Tibial nerve (tissue), 4 donors: ENCODE data around the gene GP1BA. TPM values are rescaled to one million over a fixed set of nuclear protein-coding genes. Genes with fewer than 3 reads are reported as not detected.

Experiments
- DNase-seq, 2 donors: peaks; one replicate each; pipeline ENCODE4 v3.0.0-alpha.2; 2019; ENCODE audit warnings: low spot score in 2 of 2
- H3K27ac ChIP-seq, 4 donors: fragments of 200-600 bp; sonication (generic) in 3 of 4; one replicate each; pipeline ENCODE4 v1.5.1; 2017 to 2019; ENCODE audit warnings: mild to moderate bottlenecking in 1 of 4
- H3K27me3 ChIP-seq, 2 donors: fragments of 200-600 bp; sonication (generic) in 1 of 2; one replicate each; pipeline versions ENCODE4 v1.5.1 to v1.6.0; 2017 to 2019
- H3K36me3 ChIP-seq, 3 donors: fragments of 200-600 bp; sonication (generic); one replicate each; pipeline ENCODE4 v1.5.1; 2018 to 2019
- H3K4me1 ChIP-seq, 4 donors: fragments of 200-600 bp; sonication (generic) in 3 of 4; one replicate each; pipeline ENCODE4 v1.5.1; 2017 to 2019
- H3K4me3 ChIP-seq, 4 donors: fragments of 200-600 bp; sonication (generic) in 3 of 4; one replicate each; pipeline ENCODE4 v1.5.1; 2017 to 2019; ENCODE audit warnings: mild to moderate bottlenecking in 1 of 4, moderate library complexity in 1 of 4
- H3K9me3 ChIP-seq, 4 donors: fragments of 200-600 bp; sonication (generic) in 3 of 4; one replicate each; pipeline ENCODE4 v1.5.1; 2017 to 2019
- EP300 ChIP-seq, 2 donors: sonication (generic); formaldehyde crosslinking; IDR thresholded peaks; one replicate each; pipeline ENCODE4 v1.6.1; 2017; ENCODE audit warnings: antibody characterized with exemption in 2 of 2, mild to moderate bottlenecking in 1 of 2
- POLR2A ChIP-seq, 2 donors: fragments of 450-650 bp; IDR thresholded peaks; one replicate each; pipeline ENCODE4 v1.6.1; 2017; ENCODE audit warnings: antibody characterized with exemption in 2 of 2, mild to moderate bottlenecking in 2 of 2, moderate library complexity in 2 of 2
- WGBS, 2 donors: methylation state at CpG; one replicate each; pipeline ENCODE4 v1.1.5; 2018; 5-methylcytosine and 5-hydroxymethylcytosine counted together
- total RNA-seq, 4 donors: library from RNA; depleted of rRNA; stranded (reverse); fragments of >200 nt; gene quantifications; one replicate each; pipeline ENCODE4 v1.1.0, GENCODE V29; 2016
- TF ChIP-seq, protein P1 (sequence below), 5 experiments: fragments of 200-600 bp in 3 of 5; fragments of 450-650 bp in 2 of 5; sonication (generic) in 3 of 5; IDR thresholded peaks; one replicate each; pipeline ENCODE4 v1.5.1; 2016 to 2019; ENCODE audit warnings: antibody characterized with exemption in 5 of 5, mild to moderate bottlenecking in 3 of 5, moderate library complexity in 2 of 5

GP1BA gene
- total RNA-seq, 4 donors from 2014 or later = not detected

DNA sequence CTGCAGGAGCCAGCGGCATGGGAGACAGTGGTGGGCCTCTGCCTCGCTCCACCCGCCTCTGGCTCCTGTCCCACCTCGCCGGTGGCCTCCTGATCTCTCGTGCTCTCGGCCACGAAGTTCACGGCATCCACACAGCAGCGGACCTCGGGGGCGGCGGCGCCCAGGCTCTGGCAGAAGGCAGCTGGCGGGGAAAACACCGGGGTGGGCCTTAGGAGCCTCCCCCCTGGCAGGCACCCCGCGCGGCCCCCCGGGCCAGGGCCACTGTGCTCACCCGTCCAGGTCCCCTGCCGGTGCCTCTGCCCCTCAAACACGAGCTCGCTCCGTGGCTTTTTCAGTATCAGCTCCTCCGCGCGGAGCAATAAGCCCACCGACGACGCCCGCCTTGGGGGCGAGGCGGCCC lies 33.1 kb upstream of the GP1BA start:
- peaks cover 0 to 53% (median 22%) of the 10 kb centered on the region in 4 donors for H3K4me1 ChIP-seq
- H3K36me3 ChIP-seq = peaks cover 0 to 38% (median 18%) of the 10 kb centered on the region in 3 donors
- no peaks in the 10 kb centered on the region for H3K9me3 ChIP-seq
- peak overlapping the region in 2 of 4 donors; percentile 62 to 75 for H3K27ac ChIP-seq
- peaks cover 0 to 16% of the 10 kb centered on the region in 2 donors for H3K27me3 ChIP-seq
- TF ChIP-seq, protein P1, sequence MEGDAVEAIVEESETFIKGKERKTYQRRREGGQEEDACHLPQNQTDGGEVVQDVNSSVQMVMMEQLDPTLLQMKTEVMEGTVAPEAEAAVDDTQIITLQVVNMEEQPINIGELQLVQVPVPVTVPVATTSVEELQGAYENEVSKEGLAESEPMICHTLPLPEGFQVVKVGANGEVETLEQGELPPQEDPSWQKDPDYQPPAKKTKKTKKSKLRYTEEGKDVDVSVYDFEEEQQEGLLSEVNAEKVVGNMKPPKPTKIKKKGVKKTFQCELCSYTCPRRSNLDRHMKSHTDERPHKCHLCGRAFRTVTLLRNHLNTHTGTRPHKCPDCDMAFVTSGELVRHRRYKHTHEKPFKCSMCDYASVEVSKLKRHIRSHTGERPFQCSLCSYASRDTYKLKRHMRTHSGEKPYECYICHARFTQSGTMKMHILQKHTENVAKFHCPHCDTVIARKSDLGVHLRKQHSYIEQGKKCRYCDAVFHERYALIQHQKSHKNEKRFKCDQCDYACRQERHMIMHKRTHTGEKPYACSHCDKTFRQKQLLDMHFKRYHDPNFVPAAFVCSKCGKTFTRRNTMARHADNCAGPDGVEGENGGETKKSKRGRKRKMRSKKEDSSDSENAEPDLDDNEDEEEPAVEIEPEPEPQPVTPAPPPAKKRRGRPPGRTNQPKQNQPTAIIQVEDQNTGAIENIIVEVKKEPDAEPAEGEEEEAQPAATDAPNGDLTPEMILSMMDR (IDR thresholded peaks at IDR 0.05) = no peak
- no peak for TF ChIP-seq POLR2A (IDR thresholded peaks at IDR 0.05)
- TF ChIP-seq EP300 (IDR thresholded peaks at IDR 0.05) = no peak
- DNase-seq = no peak
- WGBS, 2 donors = 13 to 22% methylated on average over 8 to 30 of the region's 34 CpGs
- H3K4me3 ChIP-seq = peak overlapping the region; percentile 30 to 54 (median 40)

DNA sequence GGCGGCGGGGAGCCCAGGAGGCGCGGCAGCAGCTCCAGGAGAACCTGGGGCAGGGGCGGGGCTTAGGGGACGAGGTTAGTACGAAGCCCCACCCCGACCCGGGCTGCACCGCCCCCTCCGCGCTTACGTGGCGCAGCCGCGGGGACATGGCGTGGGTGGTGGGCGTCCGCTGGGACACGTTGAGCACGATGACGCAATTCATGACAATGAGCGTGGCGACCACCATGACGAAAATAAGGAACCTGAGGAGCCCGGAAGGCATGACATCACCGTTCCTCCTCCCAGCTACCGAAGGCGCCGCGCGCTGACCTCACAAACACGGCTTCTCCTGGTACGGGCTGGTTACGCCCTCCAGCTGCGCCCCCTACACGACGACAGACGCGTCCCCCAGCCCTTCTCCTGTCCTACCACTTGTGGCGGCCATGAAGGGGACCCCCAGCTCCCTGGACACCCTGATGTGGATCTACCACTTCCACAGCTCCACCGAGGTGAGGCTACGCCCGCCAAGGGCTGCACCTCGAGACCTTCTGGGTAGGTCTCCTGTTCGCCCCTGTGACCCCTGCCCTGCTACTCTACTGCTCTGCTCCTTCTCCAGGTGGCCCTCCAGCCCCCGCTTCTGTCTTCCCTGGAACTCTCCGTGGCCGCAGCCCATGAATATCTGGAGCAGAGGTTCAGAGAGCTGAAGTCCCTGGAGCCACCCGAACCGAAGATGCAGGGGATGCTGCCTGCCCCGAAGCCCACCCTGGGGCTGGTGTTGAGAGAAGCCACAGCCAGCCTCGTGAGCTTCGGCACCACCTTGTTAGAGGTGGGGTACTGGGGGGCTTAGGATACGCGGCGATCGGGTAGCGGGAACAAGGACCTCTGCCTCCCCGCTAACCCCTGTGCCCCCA lies 32.5 kb upstream of the GP1BA start, which contains the start of gene C17orf107:
TSS of gene C17orf107 (plus strand) at position 196 of the 890 bp plus-strand sequence. CDS start at position 423, 227 bp downstream.
- H3K27ac ChIP-seq = peak within 1 kb of the TSS in 2 of 4 donors; percentile 62 to 75
- H3K27me3 ChIP-seq = peaks cover 0 to 17% of the 10 kb centered on the region in 2 donors

DNA sequence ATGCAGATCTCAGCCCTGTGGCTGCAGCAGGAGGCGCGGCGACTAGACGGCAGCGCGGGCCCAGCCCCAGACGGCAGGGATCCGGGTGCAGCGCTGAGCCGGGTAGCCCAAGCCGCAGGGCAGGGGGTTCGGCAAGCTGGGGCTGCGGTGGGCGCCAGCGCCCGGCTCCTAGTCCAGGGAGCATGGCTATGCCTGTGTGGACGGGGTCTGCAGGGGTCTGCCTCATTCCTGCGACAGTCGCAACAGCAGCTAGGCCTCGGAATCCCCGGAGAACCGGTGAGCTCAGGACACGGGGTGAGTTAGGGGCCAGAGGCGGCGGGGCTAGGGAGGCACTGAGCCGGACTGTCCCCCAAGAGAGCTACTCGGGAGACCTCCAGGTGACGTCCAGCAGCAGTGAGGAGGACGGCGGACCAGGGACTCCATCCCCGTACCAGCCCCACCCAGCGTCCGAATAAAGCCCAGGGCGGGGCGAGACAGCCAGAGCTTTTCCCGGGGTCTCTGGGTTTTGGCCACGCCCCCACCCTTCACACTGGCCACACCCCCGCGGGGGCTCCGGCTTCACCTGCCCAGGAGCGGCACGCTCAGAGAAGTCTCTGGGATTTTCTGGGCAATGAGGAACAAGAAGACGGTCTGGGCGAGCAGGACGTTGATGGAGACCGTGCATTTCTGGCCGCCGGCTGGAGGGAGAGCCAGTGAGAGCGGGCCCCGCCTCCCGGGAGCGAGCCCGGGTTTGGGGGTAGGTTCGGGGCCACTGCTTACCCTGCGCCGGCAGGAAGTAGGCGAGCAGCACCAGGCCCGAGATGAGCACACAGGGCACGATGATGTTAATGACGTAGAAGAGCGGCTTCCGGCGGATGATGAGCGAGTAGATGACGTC lies 31.6 kb upstream of the GP1BA start:
- peaks cover 0 to 19% of the 10 kb centered on the region in 2 donors for H3K27me3 ChIP-seq
- peaks cover 0 to 22% (median 4%) of the 10 kb centered on the region in 3 donors for H3K36me3 ChIP-seq
- H3K9me3 ChIP-seq = no peaks in the 10 kb centered on the region
- TF ChIP-seq POLR2A (IDR thresholded peaks at IDR 0.05) = peak in 1 of 2 donors; percentile 20
- TF ChIP-seq, protein P1 (IDR thresholded peaks at IDR 0.05) = no peak
- TF ChIP-seq EP300 (IDR thresholded peaks at IDR 0.05) = peak in 1 of 2 donors; percentile 6
- peaks cover 0 to 53% (median 22%) of the 10 kb centered on the region in 4 donors for H3K4me1 ChIP-seq
- H3K27ac ChIP-seq = peak overlapping the region in 2 of 4 donors; percentile 64 to 75
- 35 to 43% methylated on average over 37 to 45 of the region's 65 CpGs for WGBS, 2 donors
- no peak for DNase-seq
- H3K4me3 ChIP-seq = peak overlapping the region in 3 of 4 donors; percentile 11 to 54 (median 48)

More for the DNA sequence above, 32.5 kb upstream of the GP1BA start, which contains the start of gene C17orf107:
- WGBS, 2 donors = 19 to 29% methylated on average over 19 to 54 of the region's 60 CpGs
- Histone ChIP-seq H3K9me3 (no peaks in the 10 kb centered on the region), H3K36me3 (peaks cover 0 to 31% (median 12%) of the 10 kb centered on the region in 3 donors), H3K4me1 (peaks cover 0 to 53% (median 22%) of the 10 kb centered on the region in 4 donors), H3K4me3 (peak within 1 kb of the TSS; percentile 30 to 54 (median 40))
- TF ChIP-seq POLR2A (IDR thresholded peaks at IDR 0.05) (peak in 1 of 2 donors; percentile 47), EP300 (IDR thresholded peaks at IDR 0.05) (peak; percentile 15 to 66)
- TF ChIP-seq, protein P1 (IDR thresholded peaks at IDR 0.05) = no peak
- DNase-seq = peak; percentile 59 to 79

DNA sequence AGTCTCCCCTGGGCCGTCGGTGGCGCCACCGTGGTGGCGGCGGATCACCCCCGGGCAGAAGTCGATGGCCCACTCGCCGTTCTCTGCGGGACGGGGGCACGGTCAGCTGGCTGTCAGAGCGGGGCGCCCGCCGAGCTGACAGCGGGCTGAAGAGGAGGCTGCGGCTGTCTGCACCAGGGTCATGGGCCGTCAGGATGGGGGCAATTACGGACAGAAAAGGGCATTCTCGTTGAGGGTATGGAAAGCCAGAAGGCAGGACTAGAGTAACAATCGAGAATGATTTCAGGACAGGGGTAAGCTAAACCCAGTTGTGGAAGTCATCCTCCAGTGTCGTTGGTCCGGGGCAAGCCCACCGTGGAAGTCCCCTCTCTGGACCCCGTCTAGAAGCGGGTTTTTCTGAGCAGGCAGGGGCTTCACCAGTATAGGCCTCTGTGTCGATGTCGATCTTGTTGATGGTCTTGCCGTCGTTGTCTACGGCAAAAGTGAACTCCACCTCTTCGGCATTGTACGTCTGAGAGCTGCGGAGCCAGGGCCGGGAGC lies 30.9 kb upstream of the GP1BA start:
- DNase-seq = no peak
- H3K27ac ChIP-seq = peak overlapping the region in 3 of 4 donors; percentile 11 to 75 (median 64)
- peaks cover 0 to 15% (median 0%) of the 10 kb centered on the region in 3 donors for H3K36me3 ChIP-seq
- H3K4me3 ChIP-seq = peak overlapping the region in 3 of 4 donors; percentile 11 to 54 (median 48)
- TF ChIP-seq EP300 (IDR thresholded peaks at IDR 0.05) (no peak), POLR2A (IDR thresholded peaks at IDR 0.05) (no peak)
- TF ChIP-seq, protein P1 (IDR thresholded peaks at IDR 0.05) = no peak
- 64 to 67% methylated on average over 18 to 37 of the region's 37 CpGs for WGBS, 2 donors
- H3K9me3 ChIP-seq = no peaks in the 10 kb centered on the region
- peaks cover 0 to 53% (median 22%) of the 10 kb centered on the region in 4 donors for H3K4me1 ChIP-seq
- peaks cover 0 to 19% of the 10 kb centered on the region in 2 donors for H3K27me3 ChIP-seq
